C4-2B (cell line): ENCODE results near the gene RTKN.

Experiments used
- CTCF ChIP-seq: fragments of 450-650 bp; conservative IDR thresholded peaks from 2 replicates; pipeline ENCODE4 v1.5.1; 2017; ENCODE audit warnings: mild to moderate bottlenecking
- ZFX ChIP-seq: fragments of 450-650 bp; IDR thresholded peaks from 2 replicates; pipeline ENCODE4 v1.6.1; 2017

GRCh38 chr2:74454654-74455511 is 13.1 kb upstream of the RTKN start, which contains the start of gene INO80B:
- TF ChIP-seq CTCF (no peak), ZFX (no peak)
